GM23248 (cell line): ENCODE results near the gene CCDC85C.

ENCODE experiments used
- EZH2 ChIP-seq: fragments of 200-600 bp; sonication (generic); IDR thresholded peaks from 2 replicates; pipeline ENCODE4 v1.6.1; 2018; ENCODE audit warnings: antibody characterized with exemption, mild to moderate bottlenecking; ENCODE audit not compliant: insufficient read depth, poor library complexity, severe bottlenecking
- EZH2phosphoT487 ChIP-seq: fragments of 200-600 bp; sonication (generic); IDR thresholded peaks from 2 replicates; pipeline ENCODE4 v1.6.1; 2018; ENCODE audit warnings: antibody characterized with exemption, moderate library complexity, mild to moderate bottlenecking, low read depth; ENCODE audit not compliant: insufficient read depth

DNA sequence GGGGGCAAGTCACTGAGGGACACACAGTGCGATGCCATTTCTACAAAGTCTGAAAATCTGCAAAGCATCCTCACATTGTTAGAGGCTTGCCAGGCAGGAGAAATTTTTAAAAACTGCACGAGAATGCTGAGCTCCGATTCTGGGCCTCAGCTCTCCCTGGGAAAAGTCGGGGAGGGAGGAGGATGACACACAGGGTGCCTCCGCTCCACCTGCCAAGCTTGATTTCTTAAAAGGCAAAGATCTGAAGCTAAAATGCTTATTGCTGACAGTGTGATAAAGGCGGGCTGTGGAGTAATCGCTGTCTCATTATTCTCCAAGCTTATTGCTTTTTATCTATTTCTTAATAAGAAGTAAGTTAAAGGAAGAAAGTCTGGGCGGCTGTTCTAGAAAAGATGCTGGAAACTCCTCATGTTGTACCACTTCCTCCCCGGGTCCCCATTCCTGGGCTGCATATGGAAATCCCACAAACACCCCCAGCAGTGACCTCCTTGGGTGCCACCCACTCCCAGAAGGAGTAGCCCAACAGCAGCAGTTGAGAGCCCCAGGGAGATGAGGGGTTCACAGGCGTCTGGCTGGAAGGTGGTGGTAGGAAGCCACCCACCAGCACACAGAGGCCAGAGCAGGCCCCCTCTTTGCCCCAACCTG lies 55.0 kb downstream of the CCDC85C start:
- TF ChIP-seq EZH2phosphoT487 (no peak), EZH2 (no peak)
